ENCODE measurements around the gene GSTM3.

GRCh38 chr1:109777980-109778625 is 37.3 kb upstream of the GSTM3 start:
- no peak for TF ChIP-seq CTCF (IDR thresholded peaks at IDR 0.05)
- no peak for TF ChIP-seq POLR2A (IDR thresholded peaks at IDR 0.05)
